Measurements from ENCODE around the gene DOK5. TPM values are rescaled to one million over a fixed set of nuclear protein-coding genes. Genes with fewer than 3 reads are reported as not detected.

DOK5 gene
- total RNA-seq, 1 experiment from 2014 or later = not detected

DNA sequence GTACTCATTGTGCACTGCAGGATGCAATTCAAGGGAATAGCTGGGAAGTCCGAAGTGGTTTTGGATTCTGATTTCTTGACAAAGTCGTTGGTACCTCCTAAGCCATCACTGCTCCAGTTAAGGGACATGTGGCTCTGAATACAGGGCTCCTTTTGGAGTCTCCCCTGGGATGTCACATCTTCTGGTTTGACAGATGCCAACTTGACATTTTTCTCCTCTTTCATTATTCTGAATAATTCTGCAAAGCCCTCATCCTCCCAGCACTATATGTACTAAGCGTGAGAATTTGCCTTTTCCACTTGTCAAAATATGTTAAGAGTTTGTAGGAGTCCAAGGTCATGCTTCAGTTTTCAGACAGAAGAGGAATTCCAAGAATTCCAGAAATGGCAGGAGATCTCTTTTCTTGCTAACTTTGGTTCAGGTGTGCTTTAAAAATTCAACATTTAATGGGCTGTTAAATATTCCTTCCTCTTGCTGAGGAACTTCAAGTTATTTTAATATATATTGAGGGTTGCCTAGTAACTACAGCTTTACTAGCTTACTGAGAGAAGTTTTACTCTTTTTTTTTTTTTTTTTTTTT is 38.7 kb downstream of the DOK5 start:
- no peak for DNase-seq (ENCODE audit: low read depth)

GRCh38 chr20:54515793-54516628 is 40.6 kb downstream of the DOK5 start:
- DNase-seq (ENCODE audit: low read depth) = no peak

DNA sequence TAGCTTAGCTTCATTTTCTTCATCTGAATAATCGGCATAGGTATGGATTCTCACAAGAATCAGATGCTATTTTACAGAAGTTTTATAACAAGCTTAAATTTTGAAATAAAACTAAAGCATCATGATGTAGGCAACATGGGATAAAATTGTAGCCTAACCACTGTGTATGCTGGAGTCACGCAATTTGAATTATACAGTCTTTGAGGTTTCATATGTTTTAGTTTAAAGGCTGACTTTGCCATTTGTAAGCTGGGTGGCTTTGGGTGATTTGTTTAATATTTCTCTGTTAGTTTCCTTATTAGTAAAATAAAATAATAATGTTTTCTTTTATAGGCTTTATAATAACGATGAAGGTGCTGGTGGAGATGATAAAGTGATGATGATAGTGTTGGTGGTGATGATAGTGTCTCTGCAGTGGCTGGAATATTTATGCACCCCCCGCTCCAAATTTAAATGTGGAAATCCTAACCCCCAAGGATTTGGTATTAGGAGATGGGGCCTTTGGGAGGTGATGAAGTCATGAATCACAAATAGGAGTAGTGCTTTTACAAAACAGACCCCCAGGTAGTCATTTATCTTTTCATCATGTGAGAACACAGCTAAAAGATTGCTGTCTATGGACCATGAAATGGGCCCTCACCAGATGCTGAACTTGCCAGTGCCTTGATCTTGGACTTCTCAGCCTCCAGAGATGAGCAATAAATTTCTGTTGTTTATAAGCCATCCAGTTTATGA is 42.0 kb downstream of the DOK5 start:
- DNase-seq (ENCODE audit: low read depth) = no peak

DNA sequence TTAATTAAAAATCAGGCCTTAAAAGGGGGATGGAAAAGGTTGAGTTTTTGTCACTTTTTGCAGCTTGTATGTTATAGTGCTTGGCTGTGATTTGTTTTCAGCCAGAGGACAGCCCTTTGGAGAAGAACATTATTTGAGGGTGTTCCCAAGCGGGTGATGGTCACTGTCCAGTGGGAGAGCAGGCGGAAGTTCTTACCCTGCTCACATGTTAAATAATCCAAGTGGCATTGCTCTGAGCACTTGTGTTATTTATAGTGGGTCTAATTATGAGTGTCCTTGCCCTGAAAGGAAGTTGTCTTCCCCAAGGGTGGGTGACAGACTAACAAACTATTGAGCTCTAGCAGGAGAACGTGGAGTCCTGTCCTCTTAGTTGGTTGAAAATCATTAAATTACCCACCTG is 49.5 kb downstream of the DOK5 start:
- no peak for DNase-seq (ENCODE audit: low read depth)

GRCh38 chr20:54525916-54526590 is 50.7 kb downstream of the DOK5 start:
- no peak for DNase-seq (ENCODE audit: low read depth)

GRCh38 chr20:54526801-54527200 is 51.4 kb downstream of the DOK5 start:
- DNase-seq (ENCODE audit: low read depth) = no peak

DNA sequence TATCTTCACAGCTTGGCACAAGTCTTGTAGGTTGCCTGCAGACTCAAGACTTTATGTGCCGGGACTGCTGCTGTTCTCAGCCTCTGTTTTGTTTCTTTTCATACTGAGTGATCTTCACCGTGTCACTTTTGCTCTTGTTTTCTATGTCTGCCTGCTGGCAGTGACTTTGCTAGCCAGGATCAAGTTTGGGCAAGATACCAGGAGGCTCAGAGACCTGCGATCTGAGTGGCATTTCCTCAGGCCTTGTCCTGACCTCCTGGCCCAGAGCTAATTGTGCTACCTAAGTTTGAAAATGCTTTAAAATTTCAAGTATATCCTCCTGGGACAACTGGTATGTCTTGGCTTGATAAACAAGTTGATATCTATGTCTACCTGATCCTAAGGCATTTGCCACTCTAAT is 57.2 kb downstream of the DOK5 start:
- DNase-seq (ENCODE audit: low read depth) = no peak

DNA sequence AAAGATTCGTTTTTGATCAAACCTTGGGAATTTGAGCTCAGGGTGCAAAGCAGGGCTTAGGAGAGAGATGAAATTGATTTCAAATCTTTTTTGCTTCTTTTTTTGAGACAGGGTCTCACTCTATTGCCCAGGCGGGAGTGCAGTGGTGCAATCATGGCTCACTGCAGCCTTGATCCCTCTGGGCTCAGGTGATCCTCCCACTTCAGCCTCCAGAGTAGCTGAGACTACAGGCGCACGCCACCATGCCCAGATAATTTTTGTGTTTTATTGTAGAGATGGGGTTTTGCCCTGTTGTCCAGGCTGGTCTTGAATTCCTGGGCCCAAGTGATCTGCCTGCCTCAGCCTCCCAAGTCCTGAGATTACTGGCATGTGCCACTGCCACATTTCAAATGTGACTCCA is 58.7 kb downstream of the DOK5 start:
- no peak for DNase-seq (ENCODE audit: low read depth)

- no peak for DNase-seq (ENCODE audit: low read depth)
Observed at GRCh38 chr20:54535033-54535432, 59.6 kb downstream of the DOK5 start.

DNA sequence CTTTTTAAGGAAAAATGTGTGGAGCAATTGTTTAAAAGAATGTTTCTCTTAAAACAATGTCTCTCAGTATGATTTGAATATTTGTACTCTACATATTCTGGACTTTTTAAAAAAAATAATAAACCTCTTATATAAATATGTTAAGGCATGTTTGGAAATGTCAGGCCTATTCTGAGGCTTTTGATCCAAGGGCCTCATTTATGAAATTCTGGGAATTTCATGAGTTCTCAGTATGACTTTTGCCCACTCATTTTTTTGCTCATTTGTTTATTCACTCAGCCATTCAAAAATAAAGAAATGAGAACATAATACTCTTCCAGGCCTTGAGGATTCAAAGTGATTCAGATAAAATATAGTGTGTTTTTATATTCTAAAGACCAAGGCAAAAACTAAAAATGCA is 60.4 kb downstream of the DOK5 start:
- no peak for DNase-seq (ENCODE audit: low read depth)

DNA sequence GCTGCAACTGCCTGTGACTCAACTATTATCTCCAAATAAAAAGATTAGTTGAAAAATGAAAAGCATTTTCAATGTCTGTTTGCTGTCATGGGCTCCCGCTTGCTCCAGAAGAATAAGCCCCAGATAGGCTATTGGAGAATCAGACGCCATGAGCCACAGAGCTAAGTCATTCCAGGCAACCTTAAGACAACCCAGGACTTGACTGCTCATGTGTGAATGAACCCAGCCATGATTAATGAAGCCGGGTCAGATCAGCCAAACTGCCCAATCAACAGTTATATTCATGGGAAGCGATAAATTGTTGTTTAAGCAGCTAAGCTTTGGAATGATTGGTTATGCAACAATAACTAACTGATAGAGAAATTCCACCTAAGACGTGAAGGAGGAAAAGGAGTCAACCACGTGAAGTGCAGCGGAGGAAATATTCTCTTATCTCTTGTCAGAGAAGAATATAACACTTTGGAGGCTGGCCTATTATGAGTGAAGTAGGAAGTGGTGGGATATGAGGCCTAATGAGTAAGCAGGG is 64.2 kb downstream of the DOK5 start:
- DNase-seq (ENCODE audit: low read depth) = no peak

DNA sequence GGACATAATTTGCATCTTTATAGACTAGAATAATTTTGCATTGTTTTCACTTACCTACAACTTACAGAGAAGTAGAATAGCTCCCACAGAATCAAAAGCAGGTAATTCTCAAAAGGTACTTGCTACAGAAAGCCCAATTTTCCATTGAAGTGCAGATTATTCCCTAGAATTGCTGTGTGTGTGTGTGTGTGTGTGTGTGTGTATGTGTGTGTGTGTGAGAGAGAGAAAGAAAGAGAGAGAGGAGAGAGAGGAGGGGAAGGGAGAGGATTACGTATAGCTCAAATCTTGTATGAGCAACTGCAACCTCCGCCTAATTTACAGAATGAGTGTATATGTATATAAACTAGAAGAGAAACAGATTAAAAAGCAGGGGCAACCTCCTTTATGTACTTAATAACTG is 68.0 kb downstream of the DOK5 start:
- no peak for DNase-seq (ENCODE audit: low read depth)

DNA sequence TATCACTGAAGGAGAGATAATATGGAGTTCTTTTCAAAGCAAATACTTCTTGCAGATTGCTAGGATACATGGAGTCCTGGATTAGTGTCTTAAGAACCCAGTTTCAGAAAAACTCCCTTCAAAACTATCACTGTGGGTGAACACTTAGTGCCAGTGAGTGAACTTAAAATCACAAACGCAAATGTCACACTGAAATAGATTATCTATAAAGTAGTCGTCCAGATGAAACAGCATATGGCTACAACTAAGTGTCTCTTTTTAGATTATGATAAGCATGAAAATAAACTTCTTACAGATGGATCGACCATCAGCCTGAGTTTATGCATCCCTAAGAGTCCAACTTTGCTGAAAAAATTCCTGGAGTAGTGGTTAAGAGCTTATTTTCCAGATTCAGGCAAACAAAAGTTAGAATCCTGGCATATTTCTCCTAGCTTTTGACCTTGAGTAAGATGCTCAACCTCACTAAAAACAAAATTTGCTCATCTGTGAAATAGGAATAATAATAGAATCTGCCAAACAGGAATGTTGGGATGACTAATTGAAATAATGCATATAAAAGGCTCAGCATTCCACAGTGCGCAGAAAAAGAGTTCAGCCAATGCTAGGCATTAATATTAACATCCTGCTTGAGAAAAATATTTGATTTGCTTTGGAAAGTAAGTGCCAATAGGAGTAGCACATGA is 70.4 kb downstream of the DOK5 start:
- DNase-seq (ENCODE audit: low read depth) = no peak

DNA sequence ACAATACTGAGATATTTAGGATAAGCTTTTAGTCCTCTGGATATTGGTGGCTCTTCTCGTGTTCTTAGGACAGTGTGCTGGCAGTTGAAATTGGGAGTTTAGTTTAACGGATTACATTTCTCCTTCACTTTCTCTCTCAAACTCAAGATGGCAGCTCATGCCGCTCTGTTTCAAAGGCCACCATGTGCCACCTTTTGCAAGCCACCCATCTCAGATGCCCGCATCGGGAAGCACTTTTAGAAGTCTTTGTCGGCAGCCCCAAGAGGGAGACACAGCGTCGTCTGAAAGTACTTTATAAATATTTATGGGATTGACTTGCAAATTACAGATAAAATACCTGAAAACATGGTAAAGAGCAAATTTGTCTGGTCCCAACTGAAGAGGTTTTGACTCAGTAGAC is 73.5 kb downstream of the DOK5 start:
- DNase-seq (ENCODE audit: low read depth) = no peak

- no peak for DNase-seq (ENCODE audit: low read depth)
Observed at GRCh38 chr20:54549658-54550326, 74.4 kb downstream of the DOK5 start.

- no peak for DNase-seq (ENCODE audit: low read depth)
Observed at GRCh38 chr20:54550776-54551396, 75.5 kb downstream of the DOK5 start.

DNA sequence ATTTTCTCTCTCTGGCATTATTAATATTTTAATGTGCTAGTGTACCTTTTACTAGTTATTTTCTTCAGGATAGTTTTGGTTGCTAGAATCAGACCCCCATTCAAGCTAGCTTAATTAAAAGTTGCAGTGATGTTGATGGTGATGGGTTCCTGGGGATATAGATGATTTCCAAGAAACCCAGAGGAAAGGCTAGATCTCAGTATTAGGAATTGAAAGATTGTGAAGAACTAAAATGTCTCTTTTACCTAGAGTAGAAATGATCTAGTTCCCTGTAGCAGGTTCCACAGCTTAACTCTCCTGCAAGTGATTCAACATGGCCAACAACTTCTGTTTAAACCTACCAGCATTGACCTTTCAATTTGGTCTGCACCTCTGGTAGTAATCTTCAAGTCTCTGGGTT is 78.6 kb downstream of the DOK5 start:
- no peak for DNase-seq (ENCODE audit: low read depth)

- no peak for DNase-seq (ENCODE audit: low read depth)
Observed at GRCh38 chr20:54555150-54555549, 79.8 kb downstream of the DOK5 start.

DNA sequence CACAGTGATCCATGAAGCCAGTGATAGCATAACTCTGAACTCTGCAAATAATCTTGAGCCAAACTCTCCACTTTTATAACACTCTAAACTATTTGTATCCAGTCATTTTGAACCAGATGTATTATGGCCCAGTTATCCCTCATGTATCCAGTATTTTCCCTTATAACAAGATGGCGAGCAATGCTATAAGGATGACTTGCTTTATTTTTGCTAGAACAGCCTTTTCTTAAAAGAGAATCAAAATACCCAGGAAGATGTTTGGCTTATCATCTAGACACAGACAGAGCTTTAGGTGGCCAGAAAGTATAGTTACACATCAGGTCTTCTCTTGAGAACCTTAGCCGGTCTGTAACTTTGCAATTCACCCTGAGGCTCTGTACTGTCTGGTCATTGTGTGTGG is 81.0 kb downstream of the DOK5 start:
- DNase-seq (ENCODE audit: low read depth) = no peak

DNA sequence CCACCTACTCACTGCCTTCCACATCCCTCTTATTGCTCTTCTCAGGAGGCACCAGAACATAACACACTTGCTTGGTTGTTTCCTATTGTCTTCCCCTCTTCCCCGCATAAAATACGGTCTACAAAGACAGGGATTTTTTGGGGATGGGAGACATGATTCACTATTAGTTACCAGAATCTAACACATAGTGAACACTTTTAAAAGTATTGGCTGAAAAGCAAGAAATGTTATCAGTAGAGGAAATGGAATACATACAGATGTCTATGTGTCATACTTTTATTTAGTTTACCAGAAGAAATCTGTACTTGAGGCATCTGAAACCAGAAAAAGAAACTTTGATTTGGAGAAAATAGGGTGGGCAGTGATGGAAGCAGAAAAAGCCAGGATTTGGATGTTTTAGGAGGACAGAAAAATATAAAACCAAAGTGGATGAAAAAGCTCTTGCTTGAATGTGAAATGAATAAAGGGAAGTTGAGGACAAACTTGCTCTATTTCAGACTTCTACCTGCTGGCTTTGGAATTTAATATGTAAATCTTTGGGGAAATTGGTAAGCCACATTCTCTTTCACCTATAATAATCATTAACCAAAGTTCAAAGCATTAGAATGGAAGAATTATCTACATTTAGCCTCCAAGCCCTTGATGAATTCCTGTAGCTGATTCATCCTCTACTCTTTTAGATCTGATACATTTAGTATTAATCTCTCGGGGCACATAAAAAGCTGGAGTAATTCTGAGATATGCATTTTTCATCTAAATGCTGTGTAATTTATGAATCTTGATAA is 82.6 kb downstream of the DOK5 start:
- DNase-seq (ENCODE audit: low read depth) = no peak

Data from M059J (cell line).